B cell (primary cell): ENCODE data around the gene DOCK4.

Experiments
- EZH2 ChIP-seq: IDR thresholded peaks from 2 replicates; pipeline ENCODE4 v1.6.1; 2012; ENCODE audit warnings: borderline replicate concordance, low read depth, mild to moderate bottlenecking, moderate library complexity, low read length; ENCODE audit not compliant: insufficient read depth, poor library complexity, severe bottlenecking
- TF ChIP-seq, protein P1 (sequence below): fragments of 200-600 bp; IDR thresholded peaks from one replicate; pipeline ENCODE4 v1.8.0; 2022; ENCODE audit warnings: antibody characterized with exemption, mild to moderate bottlenecking

DNA sequence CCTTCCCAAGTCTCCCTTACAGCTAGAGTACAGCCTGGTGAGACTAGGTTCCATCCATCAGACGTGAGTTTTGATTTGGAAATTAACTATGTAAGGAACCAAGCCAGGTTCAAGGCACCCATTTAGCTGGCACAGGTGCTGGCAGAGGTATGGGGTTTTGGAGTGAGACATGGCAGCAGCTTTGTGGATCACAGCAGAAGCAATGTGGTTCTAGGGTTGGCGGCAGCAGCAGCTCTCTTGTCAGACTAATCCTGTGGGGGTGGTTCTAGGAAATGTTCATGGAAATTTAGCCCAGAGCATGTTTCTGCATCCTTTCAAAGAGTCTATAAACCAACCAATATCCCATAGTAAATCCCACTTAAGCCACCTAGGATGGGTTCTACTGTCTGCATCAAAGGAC, 142.2 kb downstream of the DOCK4 start:
- TF ChIP-seq, protein P1, sequence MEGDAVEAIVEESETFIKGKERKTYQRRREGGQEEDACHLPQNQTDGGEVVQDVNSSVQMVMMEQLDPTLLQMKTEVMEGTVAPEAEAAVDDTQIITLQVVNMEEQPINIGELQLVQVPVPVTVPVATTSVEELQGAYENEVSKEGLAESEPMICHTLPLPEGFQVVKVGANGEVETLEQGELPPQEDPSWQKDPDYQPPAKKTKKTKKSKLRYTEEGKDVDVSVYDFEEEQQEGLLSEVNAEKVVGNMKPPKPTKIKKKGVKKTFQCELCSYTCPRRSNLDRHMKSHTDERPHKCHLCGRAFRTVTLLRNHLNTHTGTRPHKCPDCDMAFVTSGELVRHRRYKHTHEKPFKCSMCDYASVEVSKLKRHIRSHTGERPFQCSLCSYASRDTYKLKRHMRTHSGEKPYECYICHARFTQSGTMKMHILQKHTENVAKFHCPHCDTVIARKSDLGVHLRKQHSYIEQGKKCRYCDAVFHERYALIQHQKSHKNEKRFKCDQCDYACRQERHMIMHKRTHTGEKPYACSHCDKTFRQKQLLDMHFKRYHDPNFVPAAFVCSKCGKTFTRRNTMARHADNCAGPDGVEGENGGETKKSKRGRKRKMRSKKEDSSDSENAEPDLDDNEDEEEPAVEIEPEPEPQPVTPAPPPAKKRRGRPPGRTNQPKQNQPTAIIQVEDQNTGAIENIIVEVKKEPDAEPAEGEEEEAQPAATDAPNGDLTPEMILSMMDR: no peak
- TF ChIP-seq EZH2: no peak
